Activated CD4-positive, alpha-beta T cell treated with anti-CD3 and anti-CD28 coated beads, Interleukin-10, Interleukin-2, amounts not matched to agents 100 ng/mL and 50 ng/mL, durations not matched to agents 16 hours and 8 hours (primary cell): ENCODE results near the gene POU6F2.

ENCODE experiments used
- DNase-seq: peaks from one replicate; pipeline ENCODE4 v3.0.0-alpha.2; 2020

The POU6F2 gene

GRCh38 chr7:39071116-39071515, 93.4 kb downstream of the POU6F2 start:
- no peak for DNase-seq

GRCh38 chr7:39073432-39073831, 95.7 kb downstream of the POU6F2 start:
- DNase-seq: no peak

- DNase-seq: no peak
Measured at GRCh38 chr7:39075210-39075609, 97.5 kb downstream of the POU6F2 start.

- DNase-seq: no peak
Measured at GRCh38 chr7:39083781-39084180, 106.1 kb downstream of the POU6F2 start.

- DNase-seq: no peak
Measured at GRCh38 chr7:39084349-39084748, 106.6 kb downstream of the POU6F2 start.

DNA sequence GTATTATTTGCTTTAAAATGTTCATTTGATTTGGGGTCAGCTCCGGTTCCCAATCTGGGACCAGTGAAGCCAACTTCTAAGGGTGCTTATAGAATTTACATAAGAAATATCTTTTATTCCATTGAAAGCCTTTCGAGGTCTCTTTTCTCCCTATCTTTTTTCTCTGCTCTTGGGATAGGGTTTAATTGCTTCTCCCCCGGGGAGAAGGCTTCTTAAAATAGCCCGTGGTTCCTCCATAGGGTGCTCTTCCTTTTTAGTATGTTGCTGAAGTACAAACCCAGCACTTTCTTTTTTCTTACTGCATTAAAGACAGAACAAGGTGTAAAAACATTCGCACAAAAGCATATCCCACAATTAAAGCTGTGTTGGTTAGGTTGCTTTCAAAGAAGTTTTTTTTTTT, 107.5 kb downstream of the POU6F2 start:
- no peak for DNase-seq

DNA sequence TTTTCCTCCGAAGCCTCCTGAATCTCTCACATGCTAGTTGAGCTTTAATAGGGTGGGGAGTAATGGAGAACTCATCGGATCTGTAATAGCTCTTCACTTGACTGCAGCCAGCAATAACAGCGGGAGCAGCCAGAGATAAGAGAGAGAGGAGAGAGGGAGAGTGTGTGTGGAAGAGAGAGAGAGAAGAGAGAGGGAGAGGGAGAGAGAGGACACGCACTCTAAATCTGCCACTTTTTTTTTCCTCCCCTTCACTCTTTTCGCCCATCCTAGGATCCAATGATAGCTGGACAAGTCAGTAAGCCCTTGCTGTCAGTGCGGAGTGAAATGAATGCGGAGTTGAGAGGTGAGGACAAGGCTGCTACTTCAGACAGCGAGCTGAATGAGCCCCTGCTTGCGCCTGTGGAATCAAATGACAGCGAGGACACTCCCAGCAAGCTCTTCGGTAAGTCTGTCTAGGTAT, 107.9 kb downstream of the POU6F2 start:
- no peak for DNase-seq

DNA sequence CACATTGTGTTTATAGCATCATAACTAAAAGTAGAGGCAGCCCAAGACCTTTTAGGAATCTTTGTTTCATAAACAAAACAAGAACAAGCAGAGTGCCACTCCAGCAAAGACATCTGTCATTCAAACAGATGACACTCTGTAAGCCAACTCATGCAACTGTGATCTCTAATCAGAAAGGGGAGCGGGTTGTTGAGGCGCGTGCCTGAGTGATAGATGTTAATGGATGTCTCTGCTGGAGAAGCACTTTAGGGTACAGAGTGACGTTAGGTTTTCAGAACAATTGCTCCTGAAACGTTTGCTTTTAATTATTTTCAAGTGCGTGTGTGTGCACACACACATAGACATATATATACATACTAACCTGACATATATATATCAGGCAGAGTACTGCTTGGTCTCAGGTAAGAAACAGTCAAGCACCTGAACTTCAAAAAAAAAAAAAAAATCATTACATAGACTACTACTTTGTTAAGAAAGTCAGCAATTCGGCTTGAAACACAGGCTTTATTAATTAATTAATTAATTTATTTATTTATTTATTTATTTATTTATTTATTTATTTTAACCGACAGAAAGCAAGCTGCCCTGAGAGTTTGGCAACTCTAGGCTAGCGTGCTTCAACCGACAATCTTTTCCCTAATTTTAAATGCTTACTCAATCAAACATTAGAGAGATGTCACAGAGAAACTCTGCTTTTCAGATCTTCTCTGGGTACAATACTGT, 109.1 kb downstream of the POU6F2 start:
- no peak for DNase-seq

DNA sequence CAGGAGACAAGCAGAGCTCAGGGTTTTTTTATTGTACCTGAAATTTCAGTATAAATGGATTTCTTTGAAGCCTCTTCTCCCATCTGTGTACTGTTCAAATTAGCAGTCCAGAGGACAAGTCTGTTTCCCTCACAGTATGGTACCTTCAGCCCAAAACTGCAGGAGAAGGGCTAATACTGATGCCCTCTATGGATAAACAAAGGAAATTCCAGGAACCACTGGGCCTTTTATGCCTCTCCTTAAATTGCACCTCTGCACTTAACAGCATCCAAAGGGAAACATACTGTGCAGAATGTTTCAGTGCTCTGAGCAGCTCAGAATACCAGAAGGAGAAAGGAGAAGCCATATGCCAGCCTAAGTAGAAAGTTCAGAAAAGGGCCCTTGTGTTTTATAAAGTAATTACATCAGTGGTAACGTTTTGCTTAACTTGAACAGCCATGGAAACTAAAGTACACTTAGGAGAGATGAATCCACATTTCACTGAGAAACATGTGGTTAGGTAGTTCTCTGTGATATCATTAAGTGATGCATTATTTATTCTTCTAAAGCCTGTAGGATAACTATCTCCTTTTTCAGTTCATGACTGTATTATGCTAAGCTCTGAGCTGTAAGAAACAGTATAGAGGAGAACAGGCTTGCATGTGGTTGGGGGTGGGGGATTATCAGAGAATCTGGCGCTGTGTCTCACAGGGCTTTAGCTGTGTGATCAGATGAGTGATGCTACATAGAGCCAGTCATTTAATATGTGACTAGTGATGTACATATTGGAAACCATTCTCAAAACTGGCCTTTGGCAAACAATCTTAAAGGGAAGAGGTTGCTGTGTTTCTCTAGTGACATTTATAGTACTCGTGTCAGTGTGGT, 111.3 kb downstream of the POU6F2 start:
- no peak for DNase-seq

DNA sequence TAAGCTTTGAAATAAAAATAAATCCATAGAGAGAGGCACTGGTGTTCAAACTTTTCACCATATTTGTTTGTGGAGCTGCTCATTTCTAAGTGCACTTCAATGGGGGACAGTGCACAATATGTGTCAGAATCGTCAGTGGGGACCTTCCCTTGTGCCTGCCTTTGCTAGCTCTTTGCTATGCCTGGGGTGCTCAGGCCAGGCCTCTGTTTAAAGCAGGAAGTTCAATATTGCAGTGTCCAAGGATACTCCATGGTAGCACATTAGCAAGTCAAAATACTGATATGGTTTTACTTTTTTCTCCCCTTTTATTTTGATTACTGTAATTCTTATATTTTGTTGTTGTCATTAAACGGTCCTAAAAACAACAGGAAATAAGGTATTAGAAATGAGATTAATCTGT, 113.4 kb downstream of the POU6F2 start:
- DNase-seq: no peak

DNA sequence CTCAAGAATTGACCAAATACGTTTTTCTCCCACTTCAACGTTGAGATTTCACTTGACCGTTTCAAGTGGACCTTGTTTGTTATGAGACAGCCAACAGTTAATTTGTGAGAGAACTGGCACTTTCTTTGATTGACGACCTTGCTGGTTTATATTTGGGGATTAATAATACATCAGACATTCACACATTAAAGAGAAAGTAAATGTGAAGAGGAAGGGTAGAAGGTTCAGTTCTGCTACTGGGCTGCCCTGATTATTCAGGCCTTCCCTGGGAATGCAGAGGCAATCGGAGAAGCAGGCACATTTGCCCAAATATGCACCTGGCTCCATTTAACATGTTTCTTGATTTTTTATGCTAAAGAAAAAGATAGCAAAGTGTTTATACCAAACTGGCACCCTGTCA, 114.1 kb downstream of the POU6F2 start:
- DNase-seq: no peak

DNA sequence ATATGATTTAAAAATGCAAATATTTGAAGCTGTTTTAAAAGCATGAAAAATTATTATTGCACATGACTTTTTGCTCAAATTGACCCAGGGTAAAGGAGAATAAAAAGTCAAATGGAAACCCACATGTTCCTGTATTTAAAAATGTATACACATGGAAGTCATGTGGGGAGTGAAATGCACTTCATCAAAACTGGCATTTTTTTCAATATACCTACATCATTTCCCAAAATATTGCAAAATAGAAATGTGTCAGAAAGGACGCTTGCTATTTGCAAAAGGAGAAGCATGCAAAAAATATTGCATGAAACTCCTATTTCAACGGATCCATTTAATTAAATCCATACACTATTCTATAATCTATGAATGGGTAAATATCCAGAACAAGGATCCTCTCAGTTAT, 117.0 kb downstream of the POU6F2 start:
- no peak for DNase-seq

GRCh38 chr7:39095875-39096619, 118.3 kb downstream of the POU6F2 start:
- no peak for DNase-seq

- no peak for DNase-seq
Measured at GRCh38 chr7:39098506-39098905, 120.8 kb downstream of the POU6F2 start.

- no peak for DNase-seq
Measured at GRCh38 chr7:39099146-39099545, 121.4 kb downstream of the POU6F2 start.

DNA sequence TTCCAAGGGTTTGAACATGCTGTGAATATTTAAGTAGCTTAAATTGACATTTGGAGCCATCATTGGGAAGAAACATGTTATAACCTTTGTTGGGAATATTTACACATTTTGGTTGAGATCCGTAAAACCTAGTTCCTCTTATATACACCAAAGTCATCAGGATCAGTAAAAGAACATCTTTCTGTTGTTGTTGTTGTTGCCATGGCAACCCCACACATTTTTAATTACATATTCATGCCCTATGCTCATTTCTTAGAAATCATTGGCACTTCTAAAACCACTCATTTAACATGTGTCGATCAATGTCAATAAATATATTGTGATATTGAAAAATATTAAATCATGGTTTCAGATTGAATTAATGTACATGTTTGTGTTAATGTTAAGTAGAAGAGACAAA, 122.6 kb downstream of the POU6F2 start:
- DNase-seq: no peak

DNA sequence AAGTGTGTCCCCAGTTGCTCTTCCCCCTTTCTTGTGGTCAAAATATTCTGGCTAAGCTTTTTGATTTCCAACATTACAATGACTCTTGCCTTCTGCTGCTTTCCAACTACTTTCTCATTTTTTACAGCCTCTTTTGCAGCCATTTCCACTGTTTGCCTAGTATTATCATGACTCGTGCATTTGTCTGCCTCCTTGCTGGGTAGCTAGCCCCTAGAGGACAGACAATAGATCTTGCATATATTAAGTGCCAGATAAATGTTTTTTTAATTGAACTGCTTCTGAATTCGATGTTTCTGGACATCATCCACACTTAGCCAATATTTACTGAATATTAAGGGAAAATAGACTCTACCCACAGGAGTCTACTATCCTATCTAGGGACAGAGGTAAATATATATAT, 124.5 kb downstream of the POU6F2 start:
- no peak for DNase-seq

DNA sequence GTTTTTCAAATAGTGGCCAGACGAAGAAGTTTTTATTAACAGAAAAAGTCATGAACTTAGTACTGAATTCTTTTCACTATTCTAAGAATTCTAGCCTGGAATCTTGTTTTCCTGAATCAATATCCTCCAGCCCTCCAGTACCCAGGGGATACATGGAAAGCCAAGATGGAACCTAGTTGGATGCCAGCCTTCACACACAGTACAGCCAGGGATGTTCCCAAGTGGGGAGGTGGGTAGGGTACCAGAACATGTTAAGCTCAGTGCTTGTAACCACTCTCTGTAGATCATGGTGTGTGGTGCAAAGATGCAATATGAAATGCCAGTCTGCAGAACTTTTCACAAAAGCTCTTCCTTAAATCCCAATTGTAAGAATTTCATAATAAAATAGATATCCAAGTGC, 128.0 kb downstream of the POU6F2 start:
- DNase-seq: no peak

DNA sequence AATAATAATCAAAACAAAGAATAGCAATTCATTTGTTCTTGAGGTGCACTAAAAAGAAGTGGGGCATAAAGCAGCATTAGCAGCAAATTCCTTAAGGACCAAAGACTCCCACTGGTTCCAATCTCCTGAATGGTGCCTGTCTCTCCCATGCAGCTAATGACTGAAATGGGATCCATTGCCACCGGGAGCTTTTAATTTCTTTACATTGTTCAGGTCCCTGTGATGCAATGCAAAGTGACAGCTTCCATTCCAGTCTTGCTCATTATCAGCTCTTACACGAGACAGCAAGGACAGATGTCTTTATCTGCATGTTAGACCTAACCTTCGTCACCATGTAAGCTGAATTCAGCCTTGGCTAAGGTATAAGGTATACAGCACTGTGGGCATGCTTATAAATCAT, 148.1 kb downstream of the POU6F2 start:
- DNase-seq: no peak

DNA sequence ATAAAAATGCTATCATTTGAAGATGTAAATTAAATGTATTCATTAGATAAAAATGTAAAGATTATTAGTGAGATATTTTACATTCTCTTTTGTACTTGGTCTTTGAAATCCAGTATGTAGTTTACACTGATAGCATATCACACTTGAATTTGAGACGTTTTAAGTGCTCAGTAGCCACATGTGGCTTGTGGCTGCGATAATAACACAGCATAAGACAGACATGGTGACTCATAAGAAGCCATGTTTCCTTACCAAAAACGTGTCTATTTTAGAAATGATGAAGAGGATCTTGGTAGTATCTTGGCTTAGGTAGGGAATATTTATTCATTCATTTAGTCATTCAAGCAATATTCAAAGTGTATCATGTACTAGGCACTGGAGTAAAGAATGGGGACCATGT, 149.3 kb downstream of the POU6F2 start:
- DNase-seq: no peak

DNA sequence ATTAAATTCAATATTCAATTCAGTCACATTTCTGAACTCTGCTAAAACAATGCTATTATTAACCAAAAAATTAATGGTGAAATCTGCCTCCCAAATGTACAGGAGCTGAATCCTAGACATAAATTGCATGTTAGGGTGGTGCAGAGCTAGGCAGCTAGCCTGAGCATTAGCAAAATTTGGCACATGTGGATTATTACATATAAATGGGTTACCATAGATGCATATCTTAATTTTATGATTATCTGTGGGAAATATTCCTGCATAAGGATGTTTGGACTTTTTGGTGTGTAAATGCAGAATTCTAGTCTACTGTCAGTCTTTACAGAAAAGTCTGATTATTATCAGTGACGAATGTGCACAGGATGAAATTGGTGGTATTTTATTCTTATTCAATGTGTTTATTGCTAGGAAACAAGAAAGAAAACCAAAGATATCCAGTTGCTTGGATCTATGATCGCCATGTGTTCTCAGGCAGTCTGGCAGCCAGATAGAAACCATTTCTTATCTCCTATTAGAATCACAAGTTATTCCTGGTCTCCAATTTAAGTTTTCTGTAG, 150.7 kb downstream of the POU6F2 start:
- DNase-seq: no peak

GRCh38 chr7:39130274-39130673, 152.6 kb downstream of the POU6F2 start:
- DNase-seq: no peak

GRCh38 chr7:39130857-39131526, 153.3 kb downstream of the POU6F2 start:
- no peak for DNase-seq
